Adrenal gland (tissue), 12 donors: ENCODE data around the gene TTYH3. TPM values are rescaled to one million over a fixed set of nuclear protein-coding genes. Genes with fewer than 3 reads are reported as not detected.

ENCODE experiments used
- DNase-seq, 7 donors: peaks; one replicate each; pipeline ENCODE4 v3.0.0-alpha.2; 2019 to 2020
- H3K27ac ChIP-seq, 5 donors: fragments of 200-600 bp; sonication (generic) in 4 of 5; 1 replicate in 3 of 5; 2 replicates in 2 of 5; pipeline versions ENCODE4 v1.5.1 to v1.8.0; 2016 to 2020; ENCODE audit warnings: mild to moderate bottlenecking in 1 of 5
- H3K27me3 ChIP-seq: fragments of 200-600 bp; 2 replicates; pipeline ENCODE4 v1.8.0; 2021
- H3K36me3 ChIP-seq, 2 donors: fragments of 200-600 bp; replicated peaks in 1 of 2; 1 replicate in 1 of 2; 2 replicates in 1 of 2; pipeline versions ENCODE4 v1.5.1 to v1.8.0; 2018 to 2022
- H3K4me1 ChIP-seq, 2 donors: fragments of 200-600 bp; replicated peaks in 1 of 2; 1 replicate in 1 of 2; 2 replicates in 1 of 2; pipeline versions ENCODE4 v1.5.1 to v1.8.0; 2018 to 2021
- H3K4me3 ChIP-seq, 4 donors: fragments of 200-600 bp; sonication (generic) in 3 of 4; one replicate each; pipeline ENCODE4 v1.5.1; 2016 to 2018
- H3K9me3 ChIP-seq, 3 donors: fragments of 200-600 bp; sonication (generic) in 1 of 3; replicated peaks in 1 of 3; 1 replicate in 2 of 3; 2 replicates in 1 of 3; pipeline versions ENCODE4 v1.5.1 to v1.8.0; 2016 to 2021
- CTCF ChIP-seq, 6 experiments: fragments of 450-650 bp in 4 of 6; fragments of 200-600 bp in 2 of 6; sonication (generic) in 1 of 6; IDR thresholded peaks; 1 replicate in 5 of 6; 2 replicates in 1 of 6; pipeline versions ENCODE4 v1.5.1 to v1.8.0; 2016 to 2021; ENCODE audit warnings: antibody characterized with exemption in 6 of 6, mild to moderate bottlenecking in 2 of 6, moderate library complexity in 1 of 6
- POLR2A ChIP-seq, 2 donors: fragments of 450-650 bp; IDR thresholded peaks; one replicate each; pipeline ENCODE4 v1.6.1; 2017; ENCODE audit warnings: antibody characterized with exemption in 2 of 2, mild to moderate bottlenecking in 2 of 2, moderate library complexity in 1 of 2
- WGBS, 4 donors: extraction: QIAGEN DNeasy Blood & Tissue Kit in 2 of 4; methylation state at CpG; one replicate each; pipeline versions ENCODE4 v1.1.5 to v1.1.7; 2013 to 2017; 5-methylcytosine and 5-hydroxymethylcytosine counted together
- intact Hi-C, 2 donors: fragments of 100-400 bp; cut with DNase I; formaldehyde crosslinking; loops; one replicate each; pipeline versions ENCODE4 v1.14.1 to v1.15.0; 2022 to 2023
- polyA plus RNA-seq, 3 donors: library from polyadenylated mRNA; stranded (reverse); fragments of 200-250 nt in 2 of 3; fragments of 350-450 nt in 1 of 3; fragmentation: Illumina TruSeq in 1 of 3; extraction: RNeasy Lipid Tissue Mini Kit (QIAGEN cat#74804) in 1 of 3; gene quantifications; one replicate each; pipeline ENCODE4 v1.2.3, GENCODE V29; 2013 to 2014
- total RNA-seq, 9 donors: library from RNA; depleted of rRNA in 4 of 9; stranded (reverse); fragments of >200 nt in 4 of 9; fragments of 120-200 nt in 1 of 9; fragmentation: NEBNext Ultra II Directional in 1 of 9; extraction: Animal tissue kit (Norgen Biotek cat#: 25700) in 1 of 9; gene quantifications; one replicate each; pipeline versions ENCODE4 v1.1.0 to v1.2.4, GENCODE V29; 2013 to 2023
- donor health status: healthy with polysubstance abuse.
- donor health status: Bipolar disorder and iron deficiency.
- donor health status: DM: yes; HTN: yes; CAD: no.
- donor health status: DM: no; HTN: no; CAD: no.
- donor health status: DM: no; HTN: no; CAD: no.
- donor health status: DM: yes; HTN: yes; CAD: no.

TTYH3 gene
- total and polyA plus RNA-seq, 12 donors, result 5.2 to 86.3 (median 53.2) TPM

GRCh38 chr7:2594599-2594998 lies 37.2 kb upstream of the TTYH3 start:
- DNase-seq, result no peak
- no peaks in the 10 kb centered on the region for H3K27me3 ChIP-seq
- no peaks in the 10 kb centered on the region for H3K4me1 ChIP-seq
- H3K4me3 ChIP-seq, result no peak overlapping the region
- H3K9me3 ChIP-seq, result no peaks in the 10 kb centered on the region
- no peak overlapping the region for H3K27ac ChIP-seq
- TF ChIP-seq CTCF (IDR thresholded peaks at IDR 0.05), result no peak
- TF ChIP-seq POLR2A (IDR thresholded peaks at IDR 0.05), result no peak
- intact Hi-C loops, result no loop called here
- H3K36me3 ChIP-seq, result peaks cover 0 to 63% of the 10 kb centered on the region in 2 donors
- 84 to 94% (median 91%) methylated on average over 4 to 10 of the region's 10 CpGs for WGBS, 4 donors

- intact Hi-C loops, result no loop called here
Observed at GRCh38 chr7:2595258-2595860, 36.4 kb upstream of the TTYH3 start.

GRCh38 chr7:2596464-2597272 lies 35.1 kb upstream of the TTYH3 start:
- Histone ChIP-seq H3K27ac (no peak overlapping the region), H3K36me3 (peaks cover 0 to 63% of the 10 kb centered on the region in 2 donors), H3K4me1 (no peaks in the 10 kb centered on the region), H3K27me3 (no peaks in the 10 kb centered on the region), H3K9me3 (no peaks in the 10 kb centered on the region), H3K4me3 (no peak overlapping the region)
- TF ChIP-seq CTCF (IDR thresholded peaks at IDR 0.05), result no peak
- no peak for TF ChIP-seq POLR2A (IDR thresholded peaks at IDR 0.05)
- intact Hi-C loops, result no loop called here
- WGBS, 4 donors, result 82 to 91% (median 90%) methylated on average over 20 to 22 of the region's 22 CpGs
- no peak for DNase-seq

More at GRCh38 chr7:2595258-2595860, 36.4 kb upstream of the TTYH3 start:
- no peak for TF ChIP-seq POLR2A (IDR thresholded peaks at IDR 0.05)
- no peak for TF ChIP-seq CTCF (IDR thresholded peaks at IDR 0.05)
- no peak for DNase-seq
- H3K27me3 ChIP-seq, result no peaks in the 10 kb centered on the region
- no peaks in the 10 kb centered on the region for H3K4me1 ChIP-seq
- no peak overlapping the region for H3K27ac ChIP-seq
- peaks cover 0 to 60% of the 10 kb centered on the region in 2 donors for H3K36me3 ChIP-seq
- WGBS, 4 donors, result 92 to 95% (median 93%) methylated on average over 9 to 27 of the region's 27 CpGs
- H3K4me3 ChIP-seq, result no peak overlapping the region
- no peaks in the 10 kb centered on the region for H3K9me3 ChIP-seq

- H3K4me3 ChIP-seq, result no peak overlapping the region
- WGBS, 4 donors, result 73 to 94% (median 90%) methylated on average over 13 of the region's 13 CpGs
- no peak for DNase-seq
- peaks cover 0 to 58% of the 10 kb centered on the region in 2 donors for H3K36me3 ChIP-seq
- H3K27ac ChIP-seq, result no peak overlapping the region
- H3K9me3 ChIP-seq, result no peaks in the 10 kb centered on the region
- no peaks in the 10 kb centered on the region for H3K4me1 ChIP-seq
- intact Hi-C loops, result no loop called here
- H3K27me3 ChIP-seq, result no peaks in the 10 kb centered on the region
- no peak for TF ChIP-seq CTCF (IDR thresholded peaks at IDR 0.05)
- no peak for TF ChIP-seq POLR2A (IDR thresholded peaks at IDR 0.05)
Observed at GRCh38 chr7:2597273-2597640, 34.5 kb upstream of the TTYH3 start.
